SK-N-MC (cell line): ENCODE results near the gene NDUFS1.
"Not testable (repeated sequence)": the region's sequence is repeated elsewhere in the genome, so short reads cannot be mapped to it uniquely, and the experiment has no call there.

Experiments
- DNase-seq: peaks from one replicate; pipeline ENCODE4 v3.0.0-alpha.2; 2011; ENCODE audit warnings: low read depth, low spot score
- H3K27ac ChIP-seq: fragments of 200-600 bp; sonication (generic); 2 replicates; pipeline ENCODE4 v1.5.1; 2016; ENCODE audit warnings: mixed run types
- H3K36me3 ChIP-seq: fragments of 200-600 bp; sonication (generic); 2 replicates; pipeline ENCODE4 v1.6.1; 2017; ENCODE audit warnings: antibody characterized with exemption, low read length, mixed read lengths; ENCODE audit not compliant: insufficient read depth
- H3K4me3 ChIP-seq: fragments of 200-600 bp; sonication (generic); 2 replicates; pipeline ENCODE4 v1.5.1; 2016
- H3K9ac ChIP-seq: fragments of 200-600 bp; sonication (generic); 2 replicates; pipeline ENCODE4 v1.8.0; 2017; ENCODE audit warnings: mixed run types, mixed read lengths; ENCODE audit not compliant: insufficient read length
- H3K9me3 ChIP-seq: fragments of 200-600 bp; sonication (generic); 2 replicates; pipeline ENCODE4 v1.6.1; 2017; ENCODE audit warnings: low read depth, mild to moderate bottlenecking, antibody characterized with exemption, low read length, moderate library complexity, mixed read lengths
- EZH2 ChIP-seq: fragments of 200-600 bp; sonication (generic); IDR thresholded peaks from one replicate; pipeline ENCODE4 v1.6.1; 2017; ENCODE audit warnings: antibody characterized with exemption
- FOXP2 ChIP-seq: optimal IDR thresholded peaks from 2 replicates; pipeline ENCODE3; 2011; ENCODE audit warnings: mild to moderate bottlenecking, moderate library complexity; ENCODE audit not compliant: insufficient read depth; ENCODE audit errors: extremely low read length, control extremely low read depth
- POLR2AphosphoS5 ChIP-seq: IDR thresholded peaks from 2 replicates; pipeline ENCODE4 v1.6.1; 2012; ENCODE audit warnings: mild to moderate bottlenecking, low read depth, low read length, borderline replicate concordance

NDUFS1 gene

DNA sequence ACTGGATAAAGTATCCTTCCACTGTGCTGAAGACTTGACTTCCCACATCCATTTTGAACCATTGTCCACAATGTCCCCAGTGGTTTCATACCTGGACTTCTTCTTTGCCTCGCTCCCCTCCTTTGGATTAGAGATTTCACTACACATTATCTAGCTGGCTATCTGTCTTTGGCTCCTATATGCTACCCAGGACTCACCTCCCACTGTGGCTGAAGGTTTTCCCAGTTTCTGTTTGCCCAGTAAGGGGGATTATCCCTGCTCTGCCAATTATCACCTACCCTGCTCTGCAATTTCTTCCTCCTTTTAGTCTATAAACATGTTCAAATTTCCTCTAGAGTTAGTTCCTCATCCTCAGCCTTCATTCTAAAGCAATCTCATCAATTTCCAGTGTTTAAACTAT, 9.1 kb downstream of the NDUFS1 start:
- peaks cover 61% of the 10 kb centered on the region for H3K36me3 ChIP-seq
- no peak overlapping the region for H3K4me3 ChIP-seq
- H3K9me3 ChIP-seq = no peaks in the 10 kb centered on the region
- no peak for DNase-seq
- TF ChIP-seq FOXP2 = no peak
- TF ChIP-seq POLR2AphosphoS5 = no peak
- no peak for TF ChIP-seq EZH2
- H3K9ac ChIP-seq = no peak overlapping the region
- H3K27ac ChIP-seq = no peak overlapping the region

DNA sequence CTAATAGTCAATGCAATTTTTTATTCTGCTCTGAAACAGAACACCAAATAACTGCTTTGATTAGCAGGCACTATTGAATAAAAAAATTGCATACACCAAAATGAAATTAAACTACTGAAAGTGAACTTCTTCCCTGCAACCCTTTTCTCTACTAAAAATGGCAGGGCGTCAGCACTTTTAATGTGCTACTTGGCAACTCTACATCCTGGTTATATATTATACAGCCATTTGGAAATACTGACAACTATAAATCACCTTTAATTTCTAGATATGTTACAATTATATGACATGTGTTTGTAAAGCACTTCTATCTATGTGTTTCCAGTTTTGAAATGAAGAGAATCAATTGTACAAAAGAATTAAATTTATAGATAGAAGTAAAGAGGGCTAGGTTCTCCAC, 9.9 kb downstream of the NDUFS1 start:
- DNase-seq = no peak
- Histone ChIP-seq H3K9me3 (no peaks in the 10 kb centered on the region), H3K9ac (no peak overlapping the region), H3K27ac (0 out of 2 replicates have a peak overlapping the region, but pooled peaks have one; percentile 28), H3K4me3 (no peak overlapping the region), H3K36me3 (peaks cover 67% of the 10 kb centered on the region)
- TF ChIP-seq EZH2 = no peak
- no peak for TF ChIP-seq FOXP2

DNA sequence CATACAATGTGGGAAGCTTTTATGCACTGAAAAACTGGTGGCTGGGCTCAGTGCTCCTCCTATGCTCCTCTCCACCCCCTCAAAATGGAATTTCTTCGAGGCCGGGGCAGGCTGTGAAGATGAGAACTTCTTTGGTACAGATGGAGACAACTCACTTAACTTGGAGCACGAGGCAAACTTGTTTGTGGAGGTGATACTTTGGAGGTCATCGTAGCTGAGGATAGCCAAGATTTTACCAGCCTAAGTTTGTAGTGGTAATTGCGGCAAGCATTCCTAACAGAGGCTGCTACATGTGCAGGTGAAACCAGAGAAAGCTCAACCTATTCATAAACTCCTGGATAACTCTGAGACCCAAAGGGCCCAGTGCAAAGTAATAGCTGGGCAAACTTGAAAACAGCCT, 13.6 kb downstream of the NDUFS1 start:
- DNase-seq = no peak
- Histone ChIP-seq H3K27ac (no peak overlapping the region), H3K9me3 (no peaks in the 10 kb centered on the region), H3K9ac (no peak overlapping the region), H3K36me3 (peaks cover 88% of the 10 kb centered on the region), H3K4me3 (no peak overlapping the region)
- no peak for TF ChIP-seq POLR2AphosphoS5
- no peak for TF ChIP-seq EZH2
- TF ChIP-seq FOXP2 = no peak

DNA sequence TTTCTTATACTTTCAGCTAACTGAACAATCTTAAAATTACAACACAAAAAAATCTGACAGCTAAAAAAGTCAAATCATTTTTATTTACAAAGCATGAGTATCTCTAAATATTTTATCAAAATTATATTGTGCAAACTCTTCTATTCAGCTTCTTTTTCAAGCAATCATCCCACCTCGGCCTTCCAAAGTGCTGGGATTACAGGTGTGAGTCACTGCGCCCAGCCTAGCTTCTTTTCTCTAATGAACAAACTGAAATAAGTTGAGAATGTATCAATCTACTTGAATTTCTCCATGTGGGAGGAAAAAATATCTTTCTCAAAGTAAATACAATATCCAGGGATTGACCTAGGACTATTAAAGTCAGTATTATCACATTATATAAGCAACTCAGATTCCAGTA, 14.9 kb downstream of the NDUFS1 start:
- Histone ChIP-seq H3K4me3 (no peak overlapping the region), H3K9ac (no peak overlapping the region), H3K27ac (no peak overlapping the region), H3K36me3 (peaks cover 90% of the 10 kb centered on the region), H3K9me3 (no peaks in the 10 kb centered on the region)
- TF ChIP-seq POLR2AphosphoS5 (no peak), FOXP2 (no peak), EZH2 (no peak)
- no peak for DNase-seq

DNA sequence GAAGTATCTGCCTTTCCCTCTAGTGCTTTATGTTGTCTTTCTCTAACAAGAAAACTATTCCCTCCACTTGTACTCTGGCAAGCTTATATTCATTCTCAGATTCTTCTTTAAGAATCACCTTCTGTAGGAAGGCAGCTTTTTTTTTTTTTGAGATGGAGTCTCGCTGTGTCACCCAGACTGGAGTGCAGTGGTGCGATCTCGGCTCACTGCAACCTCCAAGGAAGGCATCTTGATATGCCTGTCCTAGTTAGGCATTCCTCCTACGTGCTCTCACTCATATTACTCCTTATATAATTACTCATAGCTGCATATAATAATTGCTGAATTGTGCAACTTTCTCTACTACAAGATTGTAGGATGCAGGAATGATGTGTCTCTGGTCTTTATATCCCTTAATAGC, 15.8 kb downstream of the NDUFS1 start:
- no peaks in the 10 kb centered on the region for H3K9me3 ChIP-seq
- no peak for TF ChIP-seq POLR2AphosphoS5
- TF ChIP-seq FOXP2 = no peak
- no peak overlapping the region for H3K27ac ChIP-seq
- H3K36me3 ChIP-seq = peaks cover 86% of the 10 kb centered on the region
- no peak overlapping the region for H3K9ac ChIP-seq
- no peak for DNase-seq
- no peak overlapping the region for H3K4me3 ChIP-seq

DNA sequence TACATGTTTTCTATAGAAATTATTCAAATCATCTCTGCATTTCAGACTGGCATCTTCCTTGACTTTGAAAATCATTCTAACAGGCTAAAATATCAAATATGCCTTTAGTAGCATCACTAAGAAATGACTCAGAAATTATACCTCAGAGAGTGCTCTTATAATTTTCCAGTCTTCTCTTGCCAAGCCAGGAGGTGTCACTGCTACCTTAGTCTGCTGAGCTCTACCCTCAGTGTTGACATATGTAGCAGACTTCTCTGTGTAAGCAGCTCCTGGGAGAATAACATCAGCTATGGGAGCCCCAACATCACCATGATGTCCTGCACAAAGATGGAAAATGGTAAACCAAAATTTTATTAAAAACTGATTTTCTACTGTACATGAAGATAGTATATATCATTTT, 31.6 kb downstream of the NDUFS1 start:
- no peak overlapping the region for H3K9ac ChIP-seq
- H3K4me3 ChIP-seq = no peak overlapping the region
- no peaks in the 10 kb centered on the region for H3K9me3 ChIP-seq
- H3K36me3 ChIP-seq = peaks cover 72% of the 10 kb centered on the region
- DNase-seq = no peak
- no peak overlapping the region for H3K27ac ChIP-seq
- TF ChIP-seq FOXP2 = no peak
- TF ChIP-seq EZH2 = no peak
- TF ChIP-seq POLR2AphosphoS5 = no peak

DNA sequence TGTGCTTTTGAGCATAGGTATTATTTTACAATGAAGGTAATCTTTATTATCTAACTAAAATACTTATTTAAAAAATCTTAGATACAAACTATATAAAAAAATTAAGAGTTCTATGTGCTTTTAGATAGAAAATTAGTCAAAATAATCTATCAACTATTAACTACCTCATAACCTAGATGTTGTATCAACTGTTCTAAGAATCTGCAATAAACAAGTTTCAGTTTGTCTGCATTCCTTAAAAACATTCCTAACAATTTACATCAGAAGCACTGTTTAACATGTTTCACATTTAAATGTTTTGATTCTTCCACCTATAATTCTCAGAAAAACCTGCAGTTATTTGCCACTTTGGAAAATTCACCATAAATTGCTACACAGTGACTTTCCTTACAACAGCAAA, 33.3 kb downstream of the NDUFS1 start:
- Histone ChIP-seq H3K9ac (no peak overlapping the region), H3K36me3 (peaks cover 78% of the 10 kb centered on the region), H3K27ac (no peak overlapping the region), H3K9me3 (no peaks in the 10 kb centered on the region), H3K4me3 (no peak overlapping the region)
- DNase-seq = no peak
- TF ChIP-seq FOXP2 = no peak
- no peak for TF ChIP-seq POLR2AphosphoS5
- TF ChIP-seq EZH2 = no peak

DNA sequence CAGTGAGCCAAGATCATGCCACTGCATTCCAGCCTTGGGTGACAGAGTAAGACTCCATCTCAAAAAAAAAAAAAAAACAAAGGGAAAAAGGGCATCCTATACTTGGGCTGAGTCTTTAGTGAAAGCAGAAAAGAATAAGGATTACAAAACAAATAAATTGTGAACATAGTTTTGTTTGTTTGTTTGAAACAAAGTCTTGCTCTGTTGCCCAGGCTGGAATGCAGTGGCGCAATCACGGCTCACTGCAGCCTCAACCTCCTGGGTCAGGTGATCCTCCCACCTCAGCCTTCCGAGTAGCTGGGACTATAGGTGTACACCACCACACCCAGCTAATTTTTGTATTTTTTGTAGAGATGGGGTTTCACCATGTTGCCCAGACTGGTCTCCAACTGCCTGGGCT, 36.7 kb downstream of the NDUFS1 start:
- not testable (repeated sequence) for H3K27ac ChIP-seq, H3K9ac ChIP-seq, DNase-seq, H3K4me3 ChIP-seq, H3K9me3 ChIP-seq
- H3K36me3 ChIP-seq = peaks cover 76% of the 10 kb centered on the region

DNA sequence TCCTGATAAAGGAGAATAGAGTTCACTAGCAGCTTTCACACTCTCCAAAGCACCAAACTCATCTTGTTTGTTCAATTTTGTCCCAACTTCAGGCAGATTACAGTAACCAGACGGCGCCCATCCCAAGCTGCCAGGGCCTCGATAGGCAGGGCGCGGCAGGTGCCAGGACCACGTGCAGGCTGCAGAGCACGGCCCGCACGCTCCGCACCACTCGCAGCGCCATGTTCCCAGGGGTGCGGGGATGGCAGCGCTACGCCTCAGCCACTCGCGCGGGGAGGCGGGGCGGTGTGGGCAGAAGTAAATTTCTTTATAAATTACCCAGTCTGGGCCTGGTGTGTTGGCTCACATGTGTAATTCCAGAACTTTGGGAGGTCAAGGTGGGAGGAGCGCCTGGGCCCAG, 43.0 kb downstream of the NDUFS1 start:
- no peak for DNase-seq
- no peaks in the 10 kb centered on the region for H3K9me3 ChIP-seq
- no peak for TF ChIP-seq EZH2
- TF ChIP-seq FOXP2 = no peak
- no peak for TF ChIP-seq POLR2AphosphoS5
- no peak overlapping the region for H3K4me3 ChIP-seq
- H3K36me3 ChIP-seq = peaks cover 28% of the 10 kb centered on the region
- no peak overlapping the region for H3K9ac ChIP-seq
- H3K27ac ChIP-seq = no peak overlapping the region
